ENCODE measurements around the gene CNIH2. TPM values are rescaled to one million over a fixed set of nuclear protein-coding genes. Genes with fewer than 3 reads are reported as not detected.

The CNIH2 gene
- total and polyA plus RNA-seq, 2 of the 8 experiments (the other 6 are each of a cell fraction or from before 2014, with no cell fraction given), result 12.5 to 15.8 TPM

GRCh38 chr11:66268952-66269905 lies 8.7 kb upstream of the CNIH2 start (continued):
- TF ChIP-seq, protein P1, sequence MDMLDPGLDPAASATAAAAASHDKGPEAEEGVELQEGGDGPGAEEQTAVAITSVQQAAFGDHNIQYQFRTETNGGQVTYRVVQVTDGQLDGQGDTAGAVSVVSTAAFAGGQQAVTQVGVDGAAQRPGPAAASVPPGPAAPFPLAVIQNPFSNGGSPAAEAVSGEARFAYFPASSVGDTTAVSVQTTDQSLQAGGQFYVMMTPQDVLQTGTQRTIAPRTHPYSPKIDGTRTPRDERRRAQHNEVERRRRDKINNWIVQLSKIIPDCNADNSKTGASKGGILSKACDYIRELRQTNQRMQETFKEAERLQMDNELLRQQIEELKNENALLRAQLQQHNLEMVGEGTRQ (IDR thresholded peaks at IDR 0.05; ENCODE audit: low read length), result no peak
- TF ChIP-seq, protein P2, sequence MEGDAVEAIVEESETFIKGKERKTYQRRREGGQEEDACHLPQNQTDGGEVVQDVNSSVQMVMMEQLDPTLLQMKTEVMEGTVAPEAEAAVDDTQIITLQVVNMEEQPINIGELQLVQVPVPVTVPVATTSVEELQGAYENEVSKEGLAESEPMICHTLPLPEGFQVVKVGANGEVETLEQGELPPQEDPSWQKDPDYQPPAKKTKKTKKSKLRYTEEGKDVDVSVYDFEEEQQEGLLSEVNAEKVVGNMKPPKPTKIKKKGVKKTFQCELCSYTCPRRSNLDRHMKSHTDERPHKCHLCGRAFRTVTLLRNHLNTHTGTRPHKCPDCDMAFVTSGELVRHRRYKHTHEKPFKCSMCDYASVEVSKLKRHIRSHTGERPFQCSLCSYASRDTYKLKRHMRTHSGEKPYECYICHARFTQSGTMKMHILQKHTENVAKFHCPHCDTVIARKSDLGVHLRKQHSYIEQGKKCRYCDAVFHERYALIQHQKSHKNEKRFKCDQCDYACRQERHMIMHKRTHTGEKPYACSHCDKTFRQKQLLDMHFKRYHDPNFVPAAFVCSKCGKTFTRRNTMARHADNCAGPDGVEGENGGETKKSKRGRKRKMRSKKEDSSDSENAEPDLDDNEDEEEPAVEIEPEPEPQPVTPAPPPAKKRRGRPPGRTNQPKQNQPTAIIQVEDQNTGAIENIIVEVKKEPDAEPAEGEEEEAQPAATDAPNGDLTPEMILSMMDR (IDR thresholded peaks at IDR 0.05; ENCODE audit: control extremely low read depth in 1 of 3, insufficient read depth in 1 of 3, low read depth in 1 of 3, low read length in 3 of 3), result peak in 2 of 3 experiments; percentile 40 to 44; a peak in 3 of 4 replicates
- peak; percentile 78 for TF ChIP-seq PHF8 (conservative IDR thresholded peaks at IDR 0.05; ENCODE audit: low read depth, low read length)
- no peak for TF ChIP-seq ASH2L (IDR thresholded peaks at IDR 0.05; ENCODE audit: low read length)
- TF ChIP-seq SP1 (IDR thresholded peaks at IDR 0.05; ENCODE audit: low read depth, low read length), result no peak
- TF ChIP-seq KDM5A (IDR thresholded peaks at IDR 0.05; ENCODE audit: low read length), result no peak
- TF ChIP-seq CREB1 (IDR thresholded peaks at IDR 0.05), result 0 out of 2 replicates have a peak, but pooled peaks have one; percentile 17
- TF ChIP-seq EGR1 (IDR thresholded peaks at IDR 0.05; ENCODE audit: borderline replicate concordance, low read depth, low read length), result no peak
- TF ChIP-seq CTBP2 (IDR thresholded peaks at IDR 0.05; ENCODE audit: borderline replicate concordance, insufficient read depth, insufficient read length, low read length), result no peak
- TF ChIP-seq SAP30 (IDR thresholded peaks at IDR 0.05; ENCODE audit: insufficient read depth, insufficient replicate concordance, low read length), result peak; percentile 37
- TF ChIP-seq HDAC2 (IDR thresholded peaks at IDR 0.05; ENCODE audit: borderline replicate concordance in 1 of 2, low read depth in 2 of 2, low read length in 2 of 2), result 0 out of 4 replicates have a peak, but pooled peaks of 1 of the 2 experiments have one; percentile 60

All from H1 (cell line).